ENCODE results near the gene LRRC7.
A peak's percentile ranks its signal among the peaks of the same experiment; 100 is the strongest.

The LRRC7 gene

DNA sequence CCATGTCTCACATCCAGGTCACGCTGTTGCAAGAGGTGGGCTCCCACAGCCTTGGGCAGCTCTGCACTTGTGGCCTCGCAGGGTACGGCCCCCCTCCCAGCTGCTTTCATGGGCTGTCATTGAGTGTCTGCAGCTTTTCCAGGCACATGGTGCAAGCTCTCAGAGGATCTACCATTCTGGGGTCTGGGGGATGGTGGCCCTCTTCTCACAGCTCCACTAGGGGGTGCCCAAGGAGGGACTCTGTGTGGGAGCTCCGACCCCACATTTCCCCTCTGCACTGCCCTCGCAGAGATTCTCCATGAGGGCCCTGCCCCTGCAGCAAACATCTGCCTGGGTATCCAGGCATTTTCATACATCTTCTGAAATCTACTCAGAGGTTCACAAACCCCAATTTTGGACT, 219.4 kb downstream of the LRRC7 start:
- Histone ChIP-seq H3K4me1 (ENCODE audit: insufficient read depth, insufficient read length) (no peaks in the 10 kb centered on the region), H3K36me3 (ENCODE audit: insufficient read depth, insufficient read length, low read length) (no peaks in the 10 kb centered on the region), H3K9ac (ENCODE audit: insufficient read length, low read depth) (no peak overlapping the region), H3K4me3 (ENCODE audit: insufficient read length, low read depth) (no peak overlapping the region), H3K9me3 (ENCODE audit: insufficient read depth, low read length) (peaks cover 4% of the 10 kb centered on the region; the same call in 1 of the 2 replicates), H3K27me3 (ENCODE audit: insufficient read depth, insufficient read length) (no peaks in the 10 kb centered on the region)
- peak; percentile 6 for DNase-seq (ENCODE audit: low read depth, low spot score)
- no peak for TF ChIP-seq YY1 (IDR thresholded peaks at IDR 0.05; ENCODE audit: insufficient read depth, insufficient read length)
- TF ChIP-seq SUZ12 (IDR thresholded peaks at IDR 0.05; ENCODE audit: extremely low read depth, insufficient read depth, insufficient read length), result no peak
- no peak for TF ChIP-seq ZNF274 (IDR thresholded peaks at IDR 0.05; ENCODE audit: low read depth, low read length)

- Histone ChIP-seq H3K36me3 (ENCODE audit: insufficient read depth, insufficient read length, low read length) (no peaks in the 10 kb centered on the region), H3K27me3 (ENCODE audit: insufficient read depth, insufficient read length) (no peaks in the 10 kb centered on the region), H3K9me3 (ENCODE audit: insufficient read depth, low read length) (peaks cover 4% of the 10 kb centered on the region; the same call in 1 of the 2 replicates), H3K4me1 (ENCODE audit: insufficient read depth, insufficient read length) (no peaks in the 10 kb centered on the region), H3K4me3 (ENCODE audit: insufficient read length, low read depth) (no peak overlapping the region), H3K9ac (ENCODE audit: insufficient read length, low read depth) (no peak overlapping the region)
- TF ChIP-seq YY1 (IDR thresholded peaks at IDR 0.05; ENCODE audit: insufficient read depth, insufficient read length) (no peak), ZNF274 (IDR thresholded peaks at IDR 0.05; ENCODE audit: low read depth, low read length) (no peak), SUZ12 (IDR thresholded peaks at IDR 0.05; ENCODE audit: extremely low read depth, insufficient read depth, insufficient read length) (no peak)
- no peak for DNase-seq (ENCODE audit: low read depth, low spot score)
These were observed 223.6 kb downstream of the LRRC7 start for GRCh38 chr1:69791311-69791710.

- Histone ChIP-seq H3K4me1 (ENCODE audit: insufficient read depth, insufficient read length) (no peaks in the 10 kb centered on the region), H3K9ac (ENCODE audit: insufficient read length, low read depth) (no peak overlapping the region), H3K4me3 (ENCODE audit: insufficient read length, low read depth) (no peak overlapping the region), H3K9me3 (ENCODE audit: insufficient read depth, low read length) (no peaks in the 10 kb centered on the region), H3K36me3 (ENCODE audit: insufficient read depth, insufficient read length, low read length) (no peaks in the 10 kb centered on the region), H3K27me3 (ENCODE audit: insufficient read depth, insufficient read length) (no peaks in the 10 kb centered on the region)
- DNase-seq (ENCODE audit: low read depth, low spot score), result no peak
- TF ChIP-seq ZNF274 (IDR thresholded peaks at IDR 0.05; ENCODE audit: low read depth, low read length), result no peak
- no peak for TF ChIP-seq SUZ12 (IDR thresholded peaks at IDR 0.05; ENCODE audit: extremely low read depth, insufficient read depth, insufficient read length)
- TF ChIP-seq YY1 (IDR thresholded peaks at IDR 0.05; ENCODE audit: insufficient read depth, insufficient read length), result no peak
These were observed 227.1 kb downstream of the LRRC7 start for GRCh38 chr1:69794831-69795230.

GRCh38 chr1:69814926-69815325, 247.2 kb downstream of the LRRC7 start:
- no peak overlapping the region for H3K9ac ChIP-seq (ENCODE audit: insufficient read length, low read depth)
- no peaks in the 10 kb centered on the region for H3K9me3 ChIP-seq (ENCODE audit: insufficient read depth, low read length)
- no peaks in the 10 kb centered on the region for H3K36me3 ChIP-seq (ENCODE audit: insufficient read depth, insufficient read length, low read length)
- H3K4me1 ChIP-seq (ENCODE audit: insufficient read depth, insufficient read length), result no peaks in the 10 kb centered on the region
- TF ChIP-seq ZNF274 (IDR thresholded peaks at IDR 0.05; ENCODE audit: low read depth, low read length) (no peak), SUZ12 (IDR thresholded peaks at IDR 0.05; ENCODE audit: extremely low read depth, insufficient read depth, insufficient read length) (no peak), YY1 (IDR thresholded peaks at IDR 0.05; ENCODE audit: insufficient read depth, insufficient read length) (no peak)
- DNase-seq (ENCODE audit: low read depth, low spot score), result no peak
- no peaks in the 10 kb centered on the region for H3K27me3 ChIP-seq (ENCODE audit: insufficient read depth, insufficient read length)
- H3K4me3 ChIP-seq (ENCODE audit: insufficient read length, low read depth), result no peak overlapping the region

DNA sequence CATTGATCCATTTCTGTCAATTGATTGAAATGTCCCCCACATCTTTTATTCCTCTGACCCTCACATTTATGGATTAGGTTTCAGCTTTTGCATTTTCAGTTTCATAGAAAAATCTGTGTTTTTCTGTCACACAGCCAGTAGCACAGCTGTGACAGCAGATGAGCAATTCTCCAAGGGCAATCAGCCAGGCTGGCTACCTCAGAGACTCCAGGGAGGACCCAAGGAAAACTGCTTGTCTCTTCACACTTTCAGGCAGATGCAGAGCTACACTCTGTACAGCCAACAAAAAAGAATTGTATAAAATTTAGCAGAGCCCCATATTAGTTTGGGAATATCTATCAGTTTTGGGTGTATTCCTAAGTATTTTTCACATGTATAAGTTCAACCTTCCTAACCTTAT, 257.2 kb downstream of the LRRC7 start:
- H3K4me1 ChIP-seq (ENCODE audit: insufficient read depth, insufficient read length), result no peaks in the 10 kb centered on the region
- no peak overlapping the region for H3K4me3 ChIP-seq (ENCODE audit: insufficient read length, low read depth)
- DNase-seq (ENCODE audit: low read depth, low spot score), result no peak
- TF ChIP-seq SUZ12 (IDR thresholded peaks at IDR 0.05; ENCODE audit: extremely low read depth, insufficient read depth, insufficient read length), result no peak
- TF ChIP-seq ZNF274 (IDR thresholded peaks at IDR 0.05; ENCODE audit: low read depth, low read length), result no peak
- no peak for TF ChIP-seq YY1 (IDR thresholded peaks at IDR 0.05; ENCODE audit: insufficient read depth, insufficient read length)
- no peaks in the 10 kb centered on the region for H3K36me3 ChIP-seq (ENCODE audit: insufficient read depth, insufficient read length, low read length)
- H3K9me3 ChIP-seq (ENCODE audit: insufficient read depth, low read length), result no peaks in the 10 kb centered on the region
- no peak overlapping the region for H3K9ac ChIP-seq (ENCODE audit: insufficient read length, low read depth)
- no peaks in the 10 kb centered on the region for H3K27me3 ChIP-seq (ENCODE audit: insufficient read depth, insufficient read length)

- Histone ChIP-seq H3K27me3 (ENCODE audit: insufficient read depth, insufficient read length) (no peaks in the 10 kb centered on the region), H3K4me1 (ENCODE audit: insufficient read depth, insufficient read length) (no peaks in the 10 kb centered on the region), H3K4me3 (ENCODE audit: insufficient read length, low read depth) (no peak overlapping the region), H3K9me3 (ENCODE audit: insufficient read depth, low read length) (no peaks in the 10 kb centered on the region), H3K9ac (ENCODE audit: insufficient read length, low read depth) (no peak overlapping the region), H3K36me3 (ENCODE audit: insufficient read depth, insufficient read length, low read length) (no peaks in the 10 kb centered on the region)
- DNase-seq (ENCODE audit: low read depth, low spot score), result no peak
- TF ChIP-seq YY1 (IDR thresholded peaks at IDR 0.05; ENCODE audit: insufficient read depth, insufficient read length) (no peak), ZNF274 (IDR thresholded peaks at IDR 0.05; ENCODE audit: low read depth, low read length) (no peak), SUZ12 (IDR thresholded peaks at IDR 0.05; ENCODE audit: extremely low read depth, insufficient read depth, insufficient read length) (no peak)
These were observed 260.0 kb downstream of the LRRC7 start for GRCh38 chr1:69827732-69828131.

DNA sequence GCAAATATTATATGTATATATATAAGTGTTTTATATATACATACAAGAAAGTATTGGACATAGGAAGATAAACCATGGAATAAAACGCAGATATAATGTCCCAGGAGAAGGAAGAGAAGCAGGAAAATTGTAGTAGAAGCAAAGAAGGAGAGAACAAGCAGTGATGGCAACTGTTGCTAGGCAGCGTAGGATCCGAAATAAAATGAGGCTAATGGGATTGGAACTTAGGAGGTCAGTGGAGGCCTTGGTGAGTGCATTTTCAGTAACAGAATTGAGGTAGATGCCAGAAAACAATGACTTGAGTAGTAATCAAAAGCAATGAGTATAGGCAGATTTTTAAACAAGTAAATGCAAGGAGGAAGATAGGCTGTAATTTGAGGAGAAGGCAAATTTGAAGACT, 265.8 kb downstream of the LRRC7 start:
- TF ChIP-seq SUZ12 (IDR thresholded peaks at IDR 0.05; ENCODE audit: extremely low read depth, insufficient read depth, insufficient read length) (no peak), YY1 (IDR thresholded peaks at IDR 0.05; ENCODE audit: insufficient read depth, insufficient read length) (no peak), ZNF274 (IDR thresholded peaks at IDR 0.05; ENCODE audit: low read depth, low read length) (no peak)
- Histone ChIP-seq H3K4me1 (ENCODE audit: insufficient read depth, insufficient read length) (no peaks in the 10 kb centered on the region), H3K9me3 (ENCODE audit: insufficient read depth, low read length) (no peaks in the 10 kb centered on the region), H3K36me3 (ENCODE audit: insufficient read depth, insufficient read length, low read length) (no peaks in the 10 kb centered on the region), H3K9ac (ENCODE audit: insufficient read length, low read depth) (no peak overlapping the region), H3K27me3 (ENCODE audit: insufficient read depth, insufficient read length) (no peaks in the 10 kb centered on the region), H3K4me3 (ENCODE audit: insufficient read length, low read depth) (no peak overlapping the region)
- no peak for DNase-seq (ENCODE audit: low read depth, low spot score)
